ENCODE data around the gene TCF3.

- no peak for TF ChIP-seq CTCF (IDR thresholded peaks at IDR 0.05; ENCODE audit: borderline replicate concordance, extremely low read depth, low read length, poor library complexity, severe bottlenecking)
- no peak for TF ChIP-seq EZH2 (IDR thresholded peaks at IDR 0.05; ENCODE audit: borderline replicate concordance, low read depth, low read length, severe bottlenecking)
These were observed 38.4 kb downstream of the TCF3 start for GRCh38 chr19:1613808-1614570.
